Fibroblast of lung (primary cell): ENCODE measurements around the gene PCSK5.

Experiments used
- EZH2 ChIP-seq: IDR thresholded peaks from 2 replicates; pipeline ENCODE4 v1.5.1; 2012; ENCODE audit warnings: low read length, control low read depth, mild to moderate bottlenecking; ENCODE audit errors: missing control alignments
- TF ChIP-seq, protein P1 (sequence below), 2 donors: IDR thresholded peaks in 1 of 2; conservative IDR thresholded peaks in 1 of 2; 1 replicate in 1 of 2; 2 replicates in 1 of 2; pipeline ENCODE4 v1.5.1; 2011 to 2012; ENCODE audit warnings: low read length in 2 of 2, control low read depth in 1 of 2, inconsistent platforms in 1 of 2, low read depth in 1 of 2, mild to moderate bottlenecking in 1 of 2

DNA sequence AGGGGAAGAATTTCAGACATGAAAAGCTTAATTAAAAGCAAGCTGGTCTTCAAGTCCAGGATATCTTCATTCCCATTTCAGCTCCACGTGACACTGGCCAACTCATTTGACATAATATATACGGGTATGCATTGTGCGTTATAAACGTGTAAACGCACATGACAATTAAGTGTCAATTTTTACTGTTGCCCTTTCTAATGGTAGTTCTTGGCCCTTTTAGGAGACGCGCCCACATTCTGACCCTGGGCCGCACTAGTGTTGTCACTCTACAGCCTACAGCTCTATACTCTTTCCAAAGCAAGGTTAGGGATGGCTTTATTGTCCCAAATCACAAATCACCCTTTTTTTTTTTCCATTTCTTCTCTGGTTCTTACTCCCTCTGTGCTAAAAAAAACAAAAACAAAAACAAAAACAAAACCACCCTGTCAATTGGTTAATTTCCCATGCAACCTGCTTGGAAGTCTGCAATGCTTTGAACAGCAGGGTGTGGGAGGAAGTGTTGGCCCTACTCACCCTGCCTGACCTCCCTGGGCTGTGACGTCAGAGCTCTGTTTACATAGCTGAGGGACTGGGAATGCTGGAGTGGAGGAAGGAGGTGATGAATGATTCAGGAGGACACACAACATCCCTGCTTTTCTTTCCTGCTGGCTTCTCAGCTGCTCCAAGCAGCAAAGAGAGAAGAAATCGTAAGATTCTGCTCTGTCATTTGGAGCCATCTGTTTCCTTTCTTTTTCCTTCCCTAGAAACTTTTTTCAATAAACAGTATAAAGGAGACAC is 484.5 kb downstream of the PCSK5 start:
- TF ChIP-seq, protein P1, sequence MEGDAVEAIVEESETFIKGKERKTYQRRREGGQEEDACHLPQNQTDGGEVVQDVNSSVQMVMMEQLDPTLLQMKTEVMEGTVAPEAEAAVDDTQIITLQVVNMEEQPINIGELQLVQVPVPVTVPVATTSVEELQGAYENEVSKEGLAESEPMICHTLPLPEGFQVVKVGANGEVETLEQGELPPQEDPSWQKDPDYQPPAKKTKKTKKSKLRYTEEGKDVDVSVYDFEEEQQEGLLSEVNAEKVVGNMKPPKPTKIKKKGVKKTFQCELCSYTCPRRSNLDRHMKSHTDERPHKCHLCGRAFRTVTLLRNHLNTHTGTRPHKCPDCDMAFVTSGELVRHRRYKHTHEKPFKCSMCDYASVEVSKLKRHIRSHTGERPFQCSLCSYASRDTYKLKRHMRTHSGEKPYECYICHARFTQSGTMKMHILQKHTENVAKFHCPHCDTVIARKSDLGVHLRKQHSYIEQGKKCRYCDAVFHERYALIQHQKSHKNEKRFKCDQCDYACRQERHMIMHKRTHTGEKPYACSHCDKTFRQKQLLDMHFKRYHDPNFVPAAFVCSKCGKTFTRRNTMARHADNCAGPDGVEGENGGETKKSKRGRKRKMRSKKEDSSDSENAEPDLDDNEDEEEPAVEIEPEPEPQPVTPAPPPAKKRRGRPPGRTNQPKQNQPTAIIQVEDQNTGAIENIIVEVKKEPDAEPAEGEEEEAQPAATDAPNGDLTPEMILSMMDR (conservative IDR thresholded peaks at IDR 0.05 in 1 of 2, IDR thresholded peaks at IDR 0.05 in 1 of 2; ENCODE audit: low read depth in 1 of 2, low read length in 2 of 2), result no peak
- no peak for TF ChIP-seq EZH2
